HEK293T (cell line): ENCODE measurements around the gene LSAMP.

Experiments used
- CTCF ChIA-PET: fragments of 350-600 bp; formaldehyde crosslinking; extraction: SDS; loops from one replicate; lab custom pipeline; 2021; ENCODE audit warnings: antibody characterized with exemption, inconsistent platforms; lab: Yijun Ruan, JAX
- POLR2A ChIA-PET: fragments of 350-600 bp; formaldehyde crosslinking; extraction: SDS; loops from one replicate; lab custom pipeline; 2020; ENCODE audit warnings: antibody characterized with exemption, inconsistent platforms; lab: Yijun Ruan, JAX
- DNase-seq: peaks from one replicate; pipeline ENCODE4 v3.0.0; 2012; ENCODE audit warnings: mixed read lengths; ENCODE audit errors: extremely low spot score
- ARNT ChIP-seq: fragments of 450-650 bp; IDR thresholded peaks from 2 replicates; pipeline ENCODE4 v1.6.1; 2017; ENCODE audit warnings: mild to moderate bottlenecking
- BHLHE40 ChIP-seq: fragments of 450-650 bp; IDR thresholded peaks from 2 replicates; pipeline ENCODE4 v1.6.1; 2016; ENCODE audit warnings: mild to moderate bottlenecking, moderate library complexity, borderline replicate concordance
- CTBP1 ChIP-seq: fragments of 450-650 bp; IDR thresholded peaks from 2 replicates; pipeline ENCODE4 v1.6.1; 2016; ENCODE audit warnings: borderline replicate concordance
- ELF4 ChIP-seq: fragments of 450-650 bp; IDR thresholded peaks from 2 replicates; pipeline ENCODE4 v1.6.1; 2017; ENCODE audit warnings: antibody characterized with exemption
- FOXA1 ChIP-seq: fragments of 450-650 bp; IDR thresholded peaks from 2 replicates; pipeline ENCODE4 v1.6.1; 2016; ENCODE audit warnings: mild to moderate bottlenecking
- FOXK2 ChIP-seq: fragments of 450-650 bp; IDR thresholded peaks from 2 replicates; pipeline ENCODE4 v1.6.1; 2016; ENCODE audit warnings: mild to moderate bottlenecking
- FOXM1 ChIP-seq: fragments of 450-650 bp; IDR thresholded peaks from 2 replicates; pipeline ENCODE4 v1.6.1; 2017; ENCODE audit warnings: mild to moderate bottlenecking, borderline replicate concordance
- HDGF ChIP-seq: fragments of 450-650 bp; IDR thresholded peaks from 2 replicates; pipeline ENCODE4 v1.6.1; 2017; ENCODE audit warnings: antibody characterized with exemption, borderline replicate concordance
- L3MBTL2 ChIP-seq: fragments of 450-650 bp; conservative IDR thresholded peaks from 2 replicates; pipeline ENCODE4 v1.6.1; 2016; ENCODE audit warnings: mild to moderate bottlenecking
- LEF1 ChIP-seq: fragments of 450-650 bp; IDR thresholded peaks from 2 replicates; pipeline ENCODE4 v1.6.1; 2017; ENCODE audit warnings: mild to moderate bottlenecking, borderline replicate concordance
- NFRKB ChIP-seq: fragments of 450-650 bp; IDR thresholded peaks from 2 replicates; pipeline ENCODE4 v1.6.1; 2016; ENCODE audit warnings: mild to moderate bottlenecking, moderate library complexity
- PKNOX1 ChIP-seq: fragments of 450-650 bp; IDR thresholded peaks from 2 replicates; pipeline ENCODE4 v1.6.1; 2016
- SP1 ChIP-seq: fragments of 450-650 bp; IDR thresholded peaks from 2 replicates; pipeline ENCODE4 v1.6.1; 2017
- SUZ12 ChIP-seq: fragments of 450-650 bp; IDR thresholded peaks from 2 replicates; pipeline ENCODE4 v1.6.1; 2016; ENCODE audit warnings: mild to moderate bottlenecking
- TARDBP ChIP-seq: fragments of 450-650 bp; IDR thresholded peaks from 2 replicates; pipeline ENCODE4 v1.6.1; 2016
- ZNF384 ChIP-seq: fragments of 450-650 bp; IDR thresholded peaks from 2 replicates; pipeline ENCODE4 v1.6.1; 2016

LSAMP gene

DNA sequence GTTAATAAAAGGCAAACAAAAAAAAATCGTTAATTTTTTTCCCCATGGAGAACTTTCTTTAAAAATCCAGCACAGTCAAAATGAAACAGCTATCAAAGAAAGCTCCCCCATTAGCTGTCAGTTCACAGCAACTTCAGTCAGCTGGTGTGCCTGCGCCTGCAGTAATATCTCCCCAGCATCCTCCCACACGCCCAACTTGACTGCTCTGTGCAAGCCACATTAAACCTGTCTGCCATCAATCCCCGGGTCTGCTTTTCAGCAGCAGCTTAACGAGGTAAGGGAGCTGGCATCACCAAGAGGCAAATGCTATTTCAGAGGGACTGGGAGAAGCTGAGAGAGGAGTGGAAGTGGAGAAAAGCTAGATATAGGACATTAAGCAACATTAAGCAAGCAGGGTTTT, 484.5 kb downstream of the LSAMP start:
- ChIA-PET POLR2A (no interaction called here), CTCF (no interaction called here)
- DNase-seq: no peak
- TF ChIP-seq CTBP1 (no peak), FOXK2 (no peak)

- POLR2A ChIA-PET: no interaction called here
- CTCF ChIA-PET: no interaction called here
- no peak for TF ChIP-seq ZNF384
- no peak for TF ChIP-seq SP1
- no peak for TF ChIP-seq CTBP1
- no peak for TF ChIP-seq PKNOX1
- TF ChIP-seq FOXK2: no peak
- no peak for TF ChIP-seq FOXM1
- TF ChIP-seq L3MBTL2: no peak
- TF ChIP-seq LEF1: no peak
- no peak for TF ChIP-seq TARDBP
- TF ChIP-seq NFRKB: no peak
- no peak for TF ChIP-seq HDGF
- TF ChIP-seq FOXA1: no peak
- TF ChIP-seq BHLHE40: no peak
- TF ChIP-seq ELF4: no peak
- no peak for TF ChIP-seq ARNT
- no peak for TF ChIP-seq SUZ12
- DNase-seq: no peak
Measured at GRCh38 chr3:115958526-115958925, 486.8 kb downstream of the LSAMP start.

- no peak for DNase-seq
- ChIA-PET POLR2A (no interaction called here), CTCF (no interaction called here)
- TF ChIP-seq ARNT: no peak
- no peak for TF ChIP-seq FOXA1
- no peak for TF ChIP-seq SUZ12
- TF ChIP-seq SP1: no peak
- no peak for TF ChIP-seq FOXK2
- TF ChIP-seq HDGF: no peak
- TF ChIP-seq TARDBP: no peak
- TF ChIP-seq ELF4: no peak
- TF ChIP-seq CTBP1: no peak
- TF ChIP-seq LEF1: no peak
Measured at GRCh38 chr3:115947325-115947724, 498.0 kb downstream of the LSAMP start.

GRCh38 chr3:115943579-115943978, 501.7 kb downstream of the LSAMP start:
- DNase-seq: no peak
- CTCF ChIA-PET: no interaction called here
- POLR2A ChIA-PET: no interaction called here
- TF ChIP-seq FOXM1 (no peak), FOXK2 (no peak), L3MBTL2 (no peak), TARDBP (no peak), LEF1 (no peak), HDGF (no peak), BHLHE40 (no peak), NFRKB (no peak), FOXA1 (no peak), SP1 (no peak), ELF4 (no peak), PKNOX1 (no peak), SUZ12 (no peak), ARNT (no peak), CTBP1 (no peak), ZNF384 (no peak)

GRCh38 chr3:115937054-115937453, 508.2 kb downstream of the LSAMP start:
- CTCF ChIA-PET: interaction anchor here (0.6 to 1.2 kb wide), 3 partner anchors 8 to 120 kb away, joined by 3 read pairs; no protein-coding TSS in a partner anchor
- POLR2A ChIA-PET: no interaction called here

GRCh38 chr3:115932807-115933206, 512.5 kb downstream of the LSAMP start:
- TF ChIP-seq TARDBP (no peak), CTBP1 (no peak), ZNF384 (no peak)
- no peak for DNase-seq
- POLR2A ChIA-PET: no interaction called here
- CTCF ChIA-PET: no interaction called here

More at GRCh38 chr3:115937054-115937453, 508.2 kb downstream of the LSAMP start:
- no peak for TF ChIP-seq ELF4
- no peak for TF ChIP-seq HDGF
- TF ChIP-seq L3MBTL2: no peak
- no peak for TF ChIP-seq SUZ12
- no peak for TF ChIP-seq LEF1
- TF ChIP-seq CTBP1: no peak
- no peak for TF ChIP-seq SP1
- no peak for TF ChIP-seq FOXK2
- no peak for TF ChIP-seq ARNT
- TF ChIP-seq ZNF384: no peak
- TF ChIP-seq FOXA1: no peak
- DNase-seq: no peak

GRCh38 chr3:115931581-115931980, 513.7 kb downstream of the LSAMP start:
- no peak for DNase-seq

More at GRCh38 chr3:115931581-115931980, 513.7 kb downstream of the LSAMP start:
- no peak for TF ChIP-seq LEF1
- no peak for TF ChIP-seq CTBP1
- no peak for TF ChIP-seq FOXM1
- TF ChIP-seq NFRKB: no peak
- no peak for TF ChIP-seq HDGF
- TF ChIP-seq L3MBTL2: no peak
- no peak for TF ChIP-seq FOXA1
- CTCF ChIA-PET: no interaction called here
- POLR2A ChIA-PET: no interaction called here
